Panc1 (cell line): ENCODE measurements around the gene SPATA13. TPM values are rescaled to one million over a fixed set of nuclear protein-coding genes. Genes with fewer than 3 reads are reported as not detected.

Source experiments
- ATAC-seq: fragments of 200-7000 bp; cut with Tn5 transposase; 2 replicates; pipeline ENCODE4 v1.9.1; 2020; ENCODE audit warnings: mild to moderate bottlenecking, moderate library complexity
- BruUV-seq: library from RNA; stranded (reverse); fragments of 400-500 nt; replicated peaks from 2 replicates; lab custom pipeline; 2021; lab: Mats Ljungman, UMichigan
- CTCF ChIA-PET: fragments of 300-600 bp; sonication (Branson Sonifier 250); formaldehyde crosslinking; loops from one replicate; lab custom pipeline; 2022; ENCODE audit warnings: antibody characterized with exemption; lab: Charles Lee
- POLR2A ChIA-PET: fragments of 300-600 bp; sonication (Branson Sonifier 250); formaldehyde crosslinking; loops from one replicate; lab custom pipeline; 2022; ENCODE audit warnings: antibody characterized with exemption; lab: Charles Lee
- DNase-seq: peaks from one replicate; pipeline ENCODE4 v3.0.0-alpha.2; 2010; ENCODE audit warnings: low read depth, low spot score
- H3K27ac ChIP-seq: 2 replicates; pipeline ENCODE4 v1.5.1; 2011; ENCODE audit warnings: mild to moderate bottlenecking, low read length, inconsistent platforms
- H3K27me3 ChIP-seq: fragments of 200-500 bp; sonication (Bioruptor generic); 2 replicates; pipeline ENCODE4 v1.6.0; 2014; ENCODE audit warnings: low read length, inconsistent platforms; ENCODE audit not compliant: control insufficient read depth, insufficient read depth
- H3K36me3 ChIP-seq: fragments of 200-500 bp; sonication (Bioruptor generic); 2 replicates; pipeline ENCODE4 v1.5.1; 2014; ENCODE audit warnings: inconsistent platforms, mild to moderate bottlenecking, low read length, moderate library complexity; ENCODE audit not compliant: control insufficient read depth, insufficient read depth
- H3K4me1 ChIP-seq: 2 replicates; pipeline ENCODE4 v1.5.1; 2011; ENCODE audit warnings: inconsistent platforms, mild to moderate bottlenecking, low read length, moderate library complexity; ENCODE audit not compliant: control insufficient read depth, insufficient read depth
- H3K4me3 ChIP-seq, 2 experiments: 2 replicates each; pipeline ENCODE4 v1.5.1; 2011 to 2012; ENCODE audit warnings: low read depth in 2 of 2, low read length in 2 of 2, mild to moderate bottlenecking in 2 of 2, inconsistent platforms in 1 of 2, moderate library complexity in 1 of 2
- H3K9me3 ChIP-seq: fragments of 200-500 bp; sonication (Bioruptor generic); 2 replicates; pipeline ENCODE4 v1.5.1; 2014; ENCODE audit warnings: low read depth, mild to moderate bottlenecking, inconsistent platforms, low read length, moderate library complexity; ENCODE audit not compliant: control insufficient read depth, insufficient read depth
- POLR2AphosphoS5 ChIP-seq: IDR thresholded peaks from 2 replicates; pipeline ENCODE4 v1.6.1; 2012; ENCODE audit warnings: mild to moderate bottlenecking, low read depth, low read length, moderate library complexity
- SIN3A ChIP-seq: IDR thresholded peaks from 2 replicates; pipeline ENCODE4 v1.6.1; 2012; ENCODE audit warnings: low read depth, mild to moderate bottlenecking, low read length, moderate library complexity, borderline replicate concordance; ENCODE audit not compliant: insufficient read depth
- TCF7L2 ChIP-seq: IDR thresholded peaks from 2 replicates; pipeline ENCODE4 v1.6.1; 2011; ENCODE audit warnings: mild to moderate bottlenecking, low read depth, low read length, inconsistent platforms
- in situ Hi-C: cut with HindIII; loops from 2 replicates; pipeline ENCODE4 v1.10.0; 2016; ENCODE audit warnings: low sequenced_read_pairs, low pct_unique_long_range_greater_than_20kb
- intact Hi-C: fragments of 100-400 bp; cut with micrococcal nuclease; formaldehyde crosslinking; loops from one replicate; pipeline ENCODE4 v1.10.0; 2022; ENCODE audit not compliant: unreplicated experiment
- total RNA-seq: library from RNA; stranded (reverse); gene quantifications from one replicate; pipeline ENCODE4 v1.2.1, GENCODE V29; 2021; ENCODE audit not compliant: unreplicated experiment
- TF ChIP-seq, protein P1 (sequence below), 2 experiments: IDR thresholded peaks; 2 replicates each; pipeline ENCODE4 v1.6.1; 2011 to 2012; ENCODE audit warnings: low read depth in 2 of 2, control low read depth in 1 of 2, low read length in 1 of 2, mild to moderate bottlenecking in 1 of 2, moderate library complexity in 1 of 2; ENCODE audit not compliant: insufficient read depth in 1 of 2
- TF ChIP-seq, protein P2 (sequence below): fragments of 450-650 bp; IDR thresholded peaks from 2 replicates; pipeline ENCODE4 v1.5.1; 2017; ENCODE audit warnings: mild to moderate bottlenecking

Gene SPATA13
- total RNA-seq, 1 experiment from 2014 or later = 7.9 TPM

DNA sequence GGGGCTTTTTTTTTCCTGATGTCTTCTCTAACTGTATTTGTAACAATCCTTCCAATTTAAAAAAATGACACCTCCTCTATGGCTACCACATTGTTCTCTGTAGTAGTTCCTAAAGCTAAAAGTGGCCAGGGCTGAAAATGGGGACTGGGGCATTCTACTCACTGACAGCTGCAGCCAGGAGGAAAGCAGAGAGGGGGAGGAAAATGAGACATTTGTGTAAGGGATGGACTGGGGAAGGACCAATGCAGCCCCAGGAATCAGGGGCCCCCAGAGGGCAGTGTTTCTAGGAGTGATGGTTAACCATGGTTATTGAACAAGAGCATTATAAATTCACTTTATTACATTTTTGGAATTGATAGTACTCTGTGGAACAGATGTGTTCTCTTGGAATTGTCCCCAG is 114.5 kb downstream of the SPATA13 start:
- BruUV-seq = no TSS peak
- Histone ChIP-seq H3K27me3 (no peaks in the 10 kb centered on the region), H3K36me3 (no peaks in the 10 kb centered on the region), H3K4me1 (no peaks in the 10 kb centered on the region), H3K9me3 (no peaks in the 10 kb centered on the region), H3K4me3 (no peak overlapping the region), H3K27ac (no peak overlapping the region)
- ATAC-seq (no peak), DNase-seq (no peak)
- intact Hi-C loops = no loop called here
- in situ Hi-C loops = no loop called here
- CTCF ChIA-PET = no interaction called here
- POLR2A ChIA-PET = no interaction called here
- TF ChIP-seq, protein P1, sequence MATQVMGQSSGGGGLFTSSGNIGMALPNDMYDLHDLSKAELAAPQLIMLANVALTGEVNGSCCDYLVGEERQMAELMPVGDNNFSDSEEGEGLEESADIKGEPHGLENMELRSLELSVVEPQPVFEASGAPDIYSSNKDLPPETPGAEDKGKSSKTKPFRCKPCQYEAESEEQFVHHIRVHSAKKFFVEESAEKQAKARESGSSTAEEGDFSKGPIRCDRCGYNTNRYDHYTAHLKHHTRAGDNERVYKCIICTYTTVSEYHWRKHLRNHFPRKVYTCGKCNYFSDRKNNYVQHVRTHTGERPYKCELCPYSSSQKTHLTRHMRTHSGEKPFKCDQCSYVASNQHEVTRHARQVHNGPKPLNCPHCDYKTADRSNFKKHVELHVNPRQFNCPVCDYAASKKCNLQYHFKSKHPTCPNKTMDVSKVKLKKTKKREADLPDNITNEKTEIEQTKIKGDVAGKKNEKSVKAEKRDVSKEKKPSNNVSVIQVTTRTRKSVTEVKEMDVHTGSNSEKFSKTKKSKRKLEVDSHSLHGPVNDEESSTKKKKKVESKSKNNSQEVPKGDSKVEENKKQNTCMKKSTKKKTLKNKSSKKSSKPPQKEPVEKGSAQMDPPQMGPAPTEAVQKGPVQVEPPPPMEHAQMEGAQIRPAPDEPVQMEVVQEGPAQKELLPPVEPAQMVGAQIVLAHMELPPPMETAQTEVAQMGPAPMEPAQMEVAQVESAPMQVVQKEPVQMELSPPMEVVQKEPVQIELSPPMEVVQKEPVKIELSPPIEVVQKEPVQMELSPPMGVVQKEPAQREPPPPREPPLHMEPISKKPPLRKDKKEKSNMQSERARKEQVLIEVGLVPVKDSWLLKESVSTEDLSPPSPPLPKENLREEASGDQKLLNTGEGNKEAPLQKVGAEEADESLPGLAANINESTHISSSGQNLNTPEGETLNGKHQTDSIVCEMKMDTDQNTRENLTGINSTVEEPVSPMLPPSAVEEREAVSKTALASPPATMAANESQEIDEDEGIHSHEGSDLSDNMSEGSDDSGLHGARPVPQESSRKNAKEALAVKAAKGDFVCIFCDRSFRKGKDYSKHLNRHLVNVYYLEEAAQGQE (IDR thresholded peaks at IDR 0.05; ENCODE audit: insufficient read depth in 1 of 2, low read depth in 2 of 2, low read length in 1 of 2) = no peak
- no peak for TF ChIP-seq POLR2AphosphoS5
- TF ChIP-seq SIN3A = no peak
- TF ChIP-seq TCF7L2 = no peak

DNA sequence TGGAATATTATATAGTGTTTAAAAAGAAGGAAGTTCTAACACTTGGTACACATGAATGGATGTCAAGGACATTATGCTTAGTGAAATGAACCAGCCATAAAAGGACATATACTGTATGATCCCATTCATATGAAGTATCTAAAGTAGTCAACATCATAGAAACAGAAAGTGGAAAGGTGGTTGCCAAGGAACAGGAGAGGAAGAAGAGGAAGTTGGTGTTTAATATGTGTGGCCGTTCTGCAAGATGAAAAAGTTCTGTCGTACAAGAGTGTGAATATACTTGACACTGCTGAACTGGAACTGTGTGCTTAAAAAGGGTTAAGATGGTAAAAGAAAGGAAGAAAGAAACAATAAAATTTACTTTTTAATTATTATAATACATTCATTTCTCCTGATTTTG is 115.8 kb downstream of the SPATA13 start:
- no TSS peak for BruUV-seq
- in situ Hi-C loops = no loop called here
- ChIA-PET CTCF (no interaction called here), POLR2A (no interaction called here)
- H3K36me3 ChIP-seq = no peaks in the 10 kb centered on the region
- intact Hi-C loops = no loop called here
- H3K4me1 ChIP-seq = no peaks in the 10 kb centered on the region
- H3K9me3 ChIP-seq = no peaks in the 10 kb centered on the region
- H3K27me3 ChIP-seq = no peaks in the 10 kb centered on the region
- H3K4me3 ChIP-seq = no peak overlapping the region
- no peak for TF ChIP-seq POLR2AphosphoS5
- no peak for TF ChIP-seq TCF7L2
- TF ChIP-seq, protein P2, sequence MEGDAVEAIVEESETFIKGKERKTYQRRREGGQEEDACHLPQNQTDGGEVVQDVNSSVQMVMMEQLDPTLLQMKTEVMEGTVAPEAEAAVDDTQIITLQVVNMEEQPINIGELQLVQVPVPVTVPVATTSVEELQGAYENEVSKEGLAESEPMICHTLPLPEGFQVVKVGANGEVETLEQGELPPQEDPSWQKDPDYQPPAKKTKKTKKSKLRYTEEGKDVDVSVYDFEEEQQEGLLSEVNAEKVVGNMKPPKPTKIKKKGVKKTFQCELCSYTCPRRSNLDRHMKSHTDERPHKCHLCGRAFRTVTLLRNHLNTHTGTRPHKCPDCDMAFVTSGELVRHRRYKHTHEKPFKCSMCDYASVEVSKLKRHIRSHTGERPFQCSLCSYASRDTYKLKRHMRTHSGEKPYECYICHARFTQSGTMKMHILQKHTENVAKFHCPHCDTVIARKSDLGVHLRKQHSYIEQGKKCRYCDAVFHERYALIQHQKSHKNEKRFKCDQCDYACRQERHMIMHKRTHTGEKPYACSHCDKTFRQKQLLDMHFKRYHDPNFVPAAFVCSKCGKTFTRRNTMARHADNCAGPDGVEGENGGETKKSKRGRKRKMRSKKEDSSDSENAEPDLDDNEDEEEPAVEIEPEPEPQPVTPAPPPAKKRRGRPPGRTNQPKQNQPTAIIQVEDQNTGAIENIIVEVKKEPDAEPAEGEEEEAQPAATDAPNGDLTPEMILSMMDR = no peak
- TF ChIP-seq, protein P1 (IDR thresholded peaks at IDR 0.05; ENCODE audit: insufficient read depth in 1 of 2, low read depth in 2 of 2, low read length in 1 of 2) = no peak
- TF ChIP-seq SIN3A = no peak
- no peak for DNase-seq
- ATAC-seq = no peak
- no peak overlapping the region for H3K27ac ChIP-seq
